ENCODE data around the gene SDK2.

SDK2 gene

GRCh38 chr17:73669771-73670170 lies 25.5 kb upstream of the SDK2 start:
- in situ Hi-C loops (cut with MboI; ENCODE audit: low sequenced_read_pairs, unreplicated experiment), result no loop called here
- no peak for TF ChIP-seq CTCF (IDR thresholded peaks at IDR 0.05; ENCODE audit: borderline replicate concordance, control extremely low read depth, extremely low read depth, insufficient read depth, missing control alignments)
- no peak for DNase-seq (ENCODE audit: low spot score)

- DNase-seq (ENCODE audit: low spot score), result no peak
- in situ Hi-C loops (cut with MboI; ENCODE audit: low sequenced_read_pairs, unreplicated experiment), result no loop called here
- no peak for TF ChIP-seq CTCF (IDR thresholded peaks at IDR 0.05; ENCODE audit: borderline replicate concordance, control extremely low read depth, extremely low read depth, insufficient read depth, missing control alignments)
Measured at GRCh38 chr17:73667181-73667959, 23.1 kb upstream of the SDK2 start.

- no peak for DNase-seq (ENCODE audit: low spot score)
- no peak for TF ChIP-seq CTCF (IDR thresholded peaks at IDR 0.05; ENCODE audit: borderline replicate concordance, control extremely low read depth, extremely low read depth, insufficient read depth, missing control alignments)
- in situ Hi-C loops (cut with MboI; ENCODE audit: low sequenced_read_pairs, unreplicated experiment), result no loop called here
Measured at GRCh38 chr17:73663614-73664013, 19.4 kb upstream of the SDK2 start.

GRCh38 chr17:73660366-73660765 lies 16.1 kb upstream of the SDK2 start:
- TF ChIP-seq CTCF (IDR thresholded peaks at IDR 0.05; ENCODE audit: borderline replicate concordance, control extremely low read depth, extremely low read depth, insufficient read depth, missing control alignments), result no peak
- DNase-seq (ENCODE audit: low spot score), result no peak
- in situ Hi-C loops (cut with MboI; ENCODE audit: low sequenced_read_pairs, unreplicated experiment), result no loop called here

GRCh38 chr17:73658821-73659515 lies 14.7 kb upstream of the SDK2 start:
- no peak for TF ChIP-seq CTCF (IDR thresholded peaks at IDR 0.05; ENCODE audit: borderline replicate concordance, control extremely low read depth, extremely low read depth, insufficient read depth, missing control alignments)
- in situ Hi-C loops (cut with MboI; ENCODE audit: low sequenced_read_pairs, unreplicated experiment), result no loop called here
- DNase-seq (ENCODE audit: low spot score), result no peak

GRCh38 chr17:73657473-73658116 lies 13.3 kb upstream of the SDK2 start:
- in situ Hi-C loops (cut with MboI; ENCODE audit: low sequenced_read_pairs, unreplicated experiment), result no loop called here
- no peak for DNase-seq (ENCODE audit: low spot score)
- peak; percentile 16 for TF ChIP-seq CTCF (IDR thresholded peaks at IDR 0.05; ENCODE audit: borderline replicate concordance, control extremely low read depth, extremely low read depth, insufficient read depth, missing control alignments)
